Activated CD8-positive, alpha-beta memory T cell treated with anti-CD3 and anti-CD28 coated beads for 48 hours (primary cell): ENCODE measurements around the gene MEGF11.

Source experiments
- DNase-seq, 3 experiments: peaks; one replicate each; pipeline ENCODE4 v3.0.0-alpha.2; 2020; ENCODE audit warnings: low read depth in 2 of 3, low spot score in 2 of 3

The MEGF11 gene

DNA sequence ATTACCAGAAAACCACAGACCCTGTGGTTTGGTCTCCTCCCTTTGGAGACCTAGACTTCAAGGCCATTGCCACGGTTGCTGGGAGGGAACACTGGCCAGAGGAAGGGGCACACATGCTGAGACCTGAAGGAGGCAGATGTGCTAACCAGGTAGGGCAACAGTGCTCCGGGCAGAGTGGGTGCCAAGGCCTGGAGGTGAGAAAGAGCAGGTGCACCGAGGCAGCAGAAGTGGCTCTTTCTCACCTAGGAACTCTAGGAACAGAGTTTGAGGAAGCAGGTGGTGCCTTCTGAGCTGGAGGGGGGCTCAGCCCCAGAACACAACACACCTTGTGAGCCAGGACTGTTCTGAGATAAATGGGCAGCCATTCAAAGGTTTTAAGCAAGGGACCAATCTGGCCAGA lies 106.1 kb downstream of the MEGF11 start:
- DNase-seq = no peak

DNA sequence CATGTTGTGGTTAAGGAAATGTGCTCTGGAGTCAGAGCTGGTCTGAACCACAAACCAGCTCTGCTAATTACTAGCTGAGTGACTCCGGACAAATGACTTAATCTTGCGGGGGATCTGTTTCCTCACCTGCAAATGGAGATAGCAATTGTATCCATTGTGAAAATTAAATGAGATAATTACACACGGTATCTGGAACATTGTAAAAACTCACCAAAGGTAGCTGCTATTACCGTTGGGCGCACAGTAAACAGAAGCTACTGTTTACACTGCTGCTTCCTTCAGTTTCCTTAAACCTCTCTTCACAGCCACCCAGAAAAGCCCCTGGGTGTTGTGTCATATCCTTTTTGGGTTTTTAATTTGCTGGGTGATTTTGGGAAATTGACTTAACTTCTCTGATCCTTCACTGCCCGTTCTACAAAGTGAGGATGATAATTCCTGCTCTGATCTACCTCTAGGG lies 107.8 kb downstream of the MEGF11 start:
- no peak for DNase-seq

DNA sequence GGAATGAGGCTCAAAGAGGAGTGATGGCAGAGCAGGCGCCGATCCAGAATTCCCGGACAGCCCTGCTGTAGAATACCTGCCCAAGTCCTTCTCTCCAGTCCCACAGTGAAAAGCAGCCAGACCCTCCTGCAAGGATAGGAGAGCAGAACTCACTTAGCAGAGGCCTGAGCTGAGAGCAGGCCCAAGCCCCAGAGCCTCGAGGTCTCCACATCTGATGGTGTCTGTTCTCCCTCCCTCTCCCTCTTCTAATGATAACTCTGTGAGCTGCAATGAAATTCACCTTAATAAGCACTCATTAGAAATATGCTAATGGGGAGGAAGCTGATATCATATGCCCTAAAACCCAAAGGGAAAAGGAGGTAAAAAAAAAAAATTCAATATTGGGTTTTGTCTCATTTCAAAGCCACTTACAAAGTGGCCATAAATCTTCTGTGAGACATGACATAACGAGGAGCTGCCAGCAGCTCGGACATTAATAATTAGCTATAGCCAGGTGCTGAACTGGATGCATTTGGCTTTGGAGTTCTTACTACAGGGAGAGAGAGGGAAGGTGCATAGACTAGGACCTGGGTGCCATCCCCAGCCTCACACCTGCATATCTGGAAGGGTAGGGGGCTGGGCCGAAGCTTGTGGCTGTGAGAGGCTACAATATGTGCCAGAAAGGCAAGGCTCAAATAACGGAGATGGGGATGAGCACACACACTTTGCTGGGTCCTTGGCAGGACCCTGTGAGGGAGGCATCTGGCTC lies 108.4 kb downstream of the MEGF11 start:
- DNase-seq = no peak

DNA sequence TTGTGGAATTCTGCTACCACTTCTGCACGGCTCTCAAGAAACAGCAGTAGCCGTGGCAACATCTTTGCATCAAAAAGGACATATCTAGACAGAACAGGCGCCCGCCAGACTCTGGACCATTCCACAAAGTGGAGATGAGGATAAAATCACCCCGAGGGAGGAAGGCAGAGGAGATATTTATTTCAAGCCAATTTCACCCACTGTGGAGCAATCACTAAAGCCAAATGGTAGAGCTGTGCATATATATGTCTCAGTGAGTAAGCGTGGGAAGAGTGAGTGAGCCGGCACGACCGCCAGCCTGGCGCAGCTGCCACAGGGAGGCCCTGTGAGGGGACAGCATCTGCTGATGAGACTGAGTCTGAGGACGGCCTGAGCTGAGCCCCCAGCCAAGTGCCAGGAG lies 111.3 kb downstream of the MEGF11 start:
- DNase-seq = no peak

DNA sequence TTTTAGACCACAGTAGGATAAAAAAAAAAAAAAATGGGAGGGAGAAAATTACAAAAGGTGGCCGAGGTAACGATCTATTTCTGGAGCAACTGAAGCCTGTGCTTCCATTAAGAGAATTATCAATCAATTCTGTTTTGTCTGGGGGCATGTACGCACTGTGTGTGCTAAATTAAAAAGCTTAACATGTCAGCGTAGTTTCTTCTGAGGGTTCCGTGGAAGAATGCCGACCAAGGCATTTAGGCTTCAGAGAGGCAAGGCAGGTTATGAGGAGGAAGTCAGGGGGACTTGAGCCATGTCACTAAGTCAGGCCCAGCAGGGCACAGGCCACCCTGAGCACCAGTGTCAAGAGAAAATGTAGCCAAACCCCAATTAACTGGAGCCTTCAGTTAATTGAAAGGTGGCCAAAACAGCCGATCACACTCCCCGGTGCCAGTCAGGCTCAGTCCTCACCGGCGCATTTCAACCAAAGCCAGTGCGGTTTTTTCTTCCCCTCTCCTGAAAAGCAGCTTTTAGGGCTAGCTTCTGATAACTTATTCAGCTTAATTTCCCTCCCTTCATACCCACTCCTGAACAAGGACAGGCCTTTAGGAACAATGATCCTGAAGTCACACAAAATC lies 113.9 kb downstream of the MEGF11 start:
- DNase-seq = no peak

DNA sequence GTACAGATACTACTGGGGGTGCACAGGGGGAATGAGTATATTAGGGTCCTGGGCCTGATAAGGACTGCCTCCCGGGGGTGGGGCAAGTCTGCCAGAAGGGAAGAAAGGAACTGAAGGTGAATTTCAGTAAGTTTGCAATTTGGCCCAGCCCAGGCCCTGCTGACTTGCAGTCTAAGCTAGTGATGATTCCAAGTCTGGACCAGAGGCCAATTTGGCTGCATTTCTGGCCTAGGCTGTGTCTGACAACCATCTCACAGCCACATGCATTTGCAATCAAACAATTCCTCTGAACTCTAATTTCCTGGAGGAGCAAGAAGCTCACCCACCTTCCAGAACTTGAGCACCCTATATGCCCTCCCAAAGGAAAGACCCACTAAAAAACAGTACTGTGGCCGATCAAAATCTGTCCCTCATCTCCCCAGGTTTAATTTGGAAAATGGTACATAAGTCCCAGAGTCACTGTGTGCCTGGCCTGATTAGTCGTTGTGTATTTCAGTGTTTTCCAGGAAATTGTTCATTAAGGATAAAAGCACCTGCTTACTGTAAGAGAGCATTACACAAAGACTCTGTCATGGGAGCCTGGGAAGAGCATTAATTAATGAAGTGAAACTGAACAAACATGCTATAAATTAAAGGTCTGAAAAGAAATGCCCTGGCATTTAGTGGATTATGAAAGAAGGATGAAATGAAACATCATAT lies 114.5 kb downstream of the MEGF11 start:
- DNase-seq = no peak

DNA sequence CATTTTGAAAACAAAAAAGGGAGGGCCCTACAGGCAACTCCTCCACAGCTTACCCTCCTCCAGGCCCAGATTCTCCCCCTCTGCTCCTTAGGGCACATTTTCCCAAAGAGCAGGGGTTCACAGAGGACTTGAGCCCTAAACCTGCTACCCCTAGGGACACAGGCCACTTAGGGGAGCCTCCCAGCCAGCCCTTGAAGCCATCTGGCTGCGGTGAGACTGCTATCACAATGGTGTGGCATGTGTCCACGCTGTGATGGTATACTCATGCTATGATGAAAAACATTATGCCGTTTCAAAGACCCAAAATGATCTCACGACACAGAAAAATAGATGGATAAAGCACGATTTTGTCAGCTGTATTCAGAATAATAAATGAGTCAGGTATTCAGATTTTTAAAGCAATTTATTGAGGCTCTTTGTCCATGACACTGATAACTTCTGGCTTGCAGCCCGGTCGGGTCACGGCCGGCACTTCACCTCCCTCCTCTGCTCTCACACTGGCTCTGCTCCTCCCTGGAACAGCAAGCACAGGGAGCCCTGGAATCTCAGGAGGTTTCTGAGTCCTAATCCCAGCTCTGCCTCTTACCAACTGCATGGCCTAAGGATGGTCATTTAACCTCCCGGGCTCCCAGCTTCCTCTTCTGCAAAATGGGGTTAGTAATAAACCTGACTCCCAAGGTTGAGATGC lies 115.3 kb downstream of the MEGF11 start:
- DNase-seq = no peak

DNA sequence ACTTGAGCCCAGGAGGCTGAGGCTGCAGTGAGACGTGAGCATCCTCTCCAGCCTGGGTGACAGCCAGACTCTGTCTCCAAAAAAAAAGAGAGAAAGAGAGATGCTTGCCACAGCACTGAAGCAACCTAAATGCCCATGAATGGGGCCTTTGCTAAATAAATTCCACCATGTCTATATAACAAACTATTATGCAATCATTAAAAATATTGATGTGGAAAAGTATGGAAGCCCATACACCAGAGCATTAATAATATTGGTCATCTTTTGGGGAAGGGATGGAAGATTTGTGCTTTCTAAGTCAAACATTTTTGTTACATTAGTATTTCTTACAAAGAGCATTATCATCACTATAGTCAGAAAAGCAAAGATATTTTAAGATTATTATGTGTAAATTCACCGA lies 116.6 kb downstream of the MEGF11 start:
- DNase-seq = no peak

DNA sequence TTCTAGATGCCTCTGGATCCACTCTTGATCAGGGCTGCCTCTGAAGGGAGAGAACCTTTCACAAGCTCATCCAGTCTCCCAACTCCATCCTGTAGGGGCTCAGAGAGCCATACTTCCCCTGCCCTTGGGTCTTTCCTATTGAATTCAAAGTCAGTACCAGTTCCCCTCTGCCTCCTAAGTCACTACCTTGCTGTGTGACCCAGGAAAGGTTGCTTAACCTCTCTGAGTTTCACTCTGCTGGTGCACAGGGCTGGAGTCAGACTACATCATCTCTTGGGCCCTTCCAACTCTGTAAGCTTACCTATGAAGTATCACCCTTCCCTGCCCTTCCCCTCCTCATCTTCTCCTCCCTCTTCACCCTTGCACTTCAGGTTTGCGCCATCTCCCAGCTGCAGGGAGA lies 117.9 kb downstream of the MEGF11 start:
- DNase-seq = no peak

DNA sequence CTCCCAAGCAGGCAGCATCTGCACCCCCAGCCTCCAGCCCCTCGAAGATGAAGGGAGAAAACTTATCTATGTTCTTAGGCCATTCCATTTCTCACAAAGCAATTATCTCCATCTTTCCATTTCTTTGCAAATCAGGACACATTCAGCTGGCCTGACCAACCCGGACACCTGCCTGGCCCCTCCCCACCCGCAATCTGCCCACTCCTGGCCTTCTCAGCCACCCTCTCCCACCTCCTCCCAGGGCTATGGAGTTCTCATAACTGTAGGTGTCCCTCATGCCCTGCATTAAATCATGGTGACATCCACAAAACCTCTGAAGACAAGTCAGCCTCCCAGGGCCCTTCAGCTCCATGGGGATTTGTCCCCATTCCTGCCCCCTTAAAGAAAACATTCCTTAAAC lies 119.3 kb downstream of the MEGF11 start:
- no peak for DNase-seq

DNA sequence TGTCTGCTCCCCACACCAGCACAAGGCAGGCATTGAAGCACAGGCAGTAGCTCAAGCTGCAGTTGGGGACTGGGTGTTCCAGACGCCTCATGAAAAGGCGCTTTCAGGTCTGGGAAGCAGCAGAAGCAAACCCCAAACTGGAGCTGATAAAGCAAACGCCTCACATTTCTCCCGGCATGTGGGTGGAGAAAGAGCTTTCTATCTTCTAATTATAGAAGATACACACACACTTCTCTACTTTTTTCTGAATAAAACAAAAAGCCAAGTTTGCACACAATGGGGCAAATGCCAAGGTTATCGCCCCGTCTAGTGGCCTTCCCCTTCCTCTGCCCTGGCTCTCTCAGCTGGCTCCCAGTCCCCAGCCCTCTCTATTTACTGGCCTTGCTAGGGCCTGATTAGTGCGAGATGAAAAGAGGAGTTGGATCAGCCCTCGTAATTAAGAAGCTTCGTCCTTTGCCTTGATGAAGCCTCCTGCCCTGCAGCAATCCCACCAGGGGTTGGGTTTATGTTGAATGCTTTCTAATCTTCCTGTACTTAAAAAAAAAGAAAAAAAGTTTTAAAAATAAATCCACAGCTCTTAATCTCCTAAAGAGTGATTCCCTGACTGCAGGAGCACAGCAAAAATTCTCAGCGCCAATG lies 120.2 kb downstream of the MEGF11 start:
- DNase-seq = no peak

DNA sequence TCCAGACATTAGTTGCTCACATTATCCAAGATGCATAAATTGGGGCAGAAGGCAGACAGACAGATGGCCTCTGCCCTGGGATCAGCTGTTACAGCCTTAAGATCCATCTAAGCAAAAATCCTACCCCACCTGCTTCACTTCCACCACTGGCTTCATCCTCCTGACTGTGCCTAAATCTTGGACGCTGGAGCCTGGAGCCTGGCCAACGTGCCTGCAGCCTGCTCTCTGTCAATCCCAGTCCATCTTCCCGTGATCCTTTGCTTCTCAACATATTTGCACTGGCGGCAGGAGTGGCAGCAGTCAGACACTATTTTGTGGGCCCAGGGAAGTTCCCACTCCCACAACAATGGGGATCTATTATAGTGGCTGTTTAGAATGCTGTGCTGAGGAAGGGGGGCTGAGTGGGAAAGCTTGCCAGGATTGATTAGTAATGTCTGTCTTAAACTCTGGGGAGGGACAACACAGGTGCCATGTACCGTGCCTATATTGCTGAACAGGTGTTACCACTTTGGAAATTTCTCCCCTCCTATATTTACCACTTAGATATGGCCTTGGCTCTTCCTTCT lies 121.2 kb downstream of the MEGF11 start:
- no peak for DNase-seq

DNA sequence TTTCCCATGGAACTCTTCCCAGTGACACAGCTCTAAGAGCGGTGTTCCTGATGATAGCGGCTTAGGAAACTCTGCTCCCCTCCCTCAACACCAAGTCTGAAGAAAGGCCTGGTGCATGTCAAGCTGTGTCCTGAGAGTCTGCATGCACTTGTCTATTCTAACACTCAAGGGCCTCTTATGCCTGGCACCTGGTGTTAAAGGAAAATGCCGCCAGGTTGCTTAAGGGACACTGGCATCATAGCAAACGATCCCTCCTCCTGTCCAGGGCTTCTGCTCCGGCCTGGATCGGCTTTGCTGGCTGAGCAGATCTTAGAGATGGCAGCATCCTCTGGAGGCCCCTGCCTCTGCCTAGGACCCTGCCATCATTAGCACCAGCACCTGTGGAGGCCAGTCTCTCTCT lies 121.7 kb downstream of the MEGF11 start:
- DNase-seq = no peak

DNA sequence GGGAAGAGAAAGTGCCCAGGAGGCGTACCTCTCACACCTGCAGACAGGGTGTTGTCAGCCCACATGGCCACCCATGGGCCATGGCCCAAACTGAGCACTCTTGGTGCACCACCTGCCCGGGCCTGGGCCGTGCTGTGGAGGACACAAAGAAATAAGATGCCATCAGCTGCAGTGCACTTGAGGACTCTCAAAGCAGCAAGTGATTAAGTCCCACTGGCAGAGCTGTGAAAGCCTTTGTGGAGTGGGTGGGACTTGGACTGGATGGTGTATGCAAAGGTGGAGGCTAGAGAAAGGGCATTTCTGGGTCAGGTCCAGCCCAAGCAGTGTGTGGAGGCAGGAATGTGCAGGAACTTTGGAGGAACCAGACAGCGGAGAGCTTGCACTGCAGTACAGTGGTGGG lies 122.3 kb downstream of the MEGF11 start:
- DNase-seq = no peak

DNA sequence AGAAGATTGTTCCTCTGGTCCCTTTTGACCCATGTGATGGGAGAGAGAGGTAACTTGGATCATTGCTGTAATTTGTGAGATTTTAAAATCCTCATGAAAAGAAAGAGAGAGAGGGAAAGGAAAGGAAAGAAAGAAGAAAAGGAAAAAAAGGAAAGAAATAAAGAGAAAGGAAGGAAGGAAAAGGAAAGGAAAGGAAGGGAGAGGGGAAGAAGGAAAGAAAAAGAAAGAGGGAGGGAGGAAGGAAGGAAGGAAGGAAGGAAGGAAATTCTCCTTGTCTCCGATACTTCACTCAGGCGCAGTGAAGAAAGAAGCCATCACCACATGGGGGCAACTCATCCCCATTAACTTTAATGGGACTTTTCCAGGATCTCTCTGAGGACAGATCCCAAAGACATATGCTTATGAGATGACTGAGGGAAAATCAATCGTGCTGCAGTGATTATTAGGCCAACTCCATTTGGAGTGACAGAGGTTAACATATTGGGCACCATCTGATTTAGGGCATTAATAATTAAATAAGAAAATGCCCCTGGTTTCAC lies 123.0 kb downstream of the MEGF11 start:
- DNase-seq = no peak

DNA sequence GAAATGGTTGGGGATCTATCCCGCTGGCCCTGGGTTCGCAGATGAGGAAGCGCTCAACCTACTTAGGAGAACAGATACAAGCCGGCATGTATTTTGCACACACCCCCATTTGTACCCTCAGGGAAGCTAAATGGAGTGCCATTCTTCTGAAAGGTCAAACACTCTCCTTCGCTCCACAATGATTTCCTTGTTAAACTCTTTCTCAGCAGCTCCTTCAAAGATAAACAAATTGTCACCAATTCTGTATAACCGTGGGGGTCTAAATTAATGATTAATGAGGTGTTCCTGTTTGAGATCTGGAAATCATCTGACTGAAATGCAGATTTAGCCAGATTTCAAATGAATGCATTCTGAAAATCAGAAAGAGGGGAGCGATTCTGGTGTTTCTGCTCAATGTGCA lies 124.0 kb downstream of the MEGF11 start:
- DNase-seq = no peak

DNA sequence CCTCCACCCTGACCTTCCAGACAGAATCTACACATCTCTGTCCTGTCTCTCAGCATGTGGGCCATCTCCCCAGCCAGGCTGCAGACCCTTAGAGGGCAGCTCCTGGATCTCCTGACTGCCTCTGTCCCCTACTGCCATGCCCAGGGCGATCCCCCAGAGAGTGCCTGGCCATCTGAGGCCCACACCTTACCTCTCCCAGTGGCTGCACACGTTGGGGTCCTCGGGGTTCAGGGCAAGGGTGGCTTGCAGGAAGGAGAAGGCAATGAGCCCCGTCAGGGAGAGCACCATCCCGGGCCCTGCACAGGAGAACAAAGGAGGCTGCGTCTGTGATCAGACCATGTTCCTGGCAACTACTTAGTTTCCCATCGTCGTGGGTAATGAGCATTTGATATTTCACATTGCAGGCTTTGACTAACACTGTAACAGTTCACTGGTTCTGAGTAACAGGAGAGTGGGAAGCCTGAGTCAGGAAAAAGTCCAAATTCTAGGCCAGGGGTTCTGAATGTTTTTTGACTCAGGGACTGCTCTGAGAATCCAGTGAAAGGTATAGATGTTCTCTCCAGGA lies 125.4 kb downstream of the MEGF11 start:
- no peak for DNase-seq

DNA sequence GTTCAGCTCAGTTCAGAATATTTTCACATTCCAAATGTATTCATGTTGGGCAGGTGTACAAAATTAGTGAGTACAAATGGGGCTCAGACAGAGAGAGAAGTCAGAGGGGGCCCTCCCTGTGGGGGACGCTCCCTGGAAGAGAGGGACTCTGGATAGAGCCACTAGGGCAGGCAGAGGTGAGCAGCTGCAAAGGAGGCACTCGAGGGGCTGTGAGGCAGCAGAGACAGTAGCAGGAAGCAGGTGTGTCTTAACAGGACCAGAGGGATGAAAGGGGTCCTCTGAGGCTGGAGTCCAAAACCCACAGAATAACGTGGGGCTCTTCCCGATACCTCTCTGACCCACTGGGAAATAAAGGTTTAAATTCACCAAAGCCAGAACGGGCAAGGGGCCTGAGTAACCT lies 127.1 kb downstream of the MEGF11 start:
- no peak for DNase-seq

DNA sequence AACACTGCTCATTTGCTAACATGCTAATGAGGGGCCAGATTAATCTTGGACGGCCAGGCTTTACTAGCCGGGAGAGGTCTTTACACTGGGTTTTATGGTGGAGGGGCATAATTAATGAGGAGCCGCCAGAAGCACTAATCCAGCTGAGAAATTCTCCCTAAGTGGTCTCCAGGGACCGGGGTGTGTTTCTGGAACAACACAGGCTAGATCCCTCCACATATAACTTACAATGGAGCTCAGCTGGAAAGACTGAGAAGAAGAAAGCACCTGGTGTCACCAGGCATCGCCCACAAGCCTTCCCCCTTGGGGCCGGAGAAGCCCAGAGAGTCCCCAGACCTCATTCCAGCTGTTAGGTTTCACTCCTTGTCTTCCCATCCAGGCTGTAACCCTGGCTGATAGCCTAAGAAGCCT lies 127.5 kb downstream of the MEGF11 start:
- no peak for DNase-seq

DNA sequence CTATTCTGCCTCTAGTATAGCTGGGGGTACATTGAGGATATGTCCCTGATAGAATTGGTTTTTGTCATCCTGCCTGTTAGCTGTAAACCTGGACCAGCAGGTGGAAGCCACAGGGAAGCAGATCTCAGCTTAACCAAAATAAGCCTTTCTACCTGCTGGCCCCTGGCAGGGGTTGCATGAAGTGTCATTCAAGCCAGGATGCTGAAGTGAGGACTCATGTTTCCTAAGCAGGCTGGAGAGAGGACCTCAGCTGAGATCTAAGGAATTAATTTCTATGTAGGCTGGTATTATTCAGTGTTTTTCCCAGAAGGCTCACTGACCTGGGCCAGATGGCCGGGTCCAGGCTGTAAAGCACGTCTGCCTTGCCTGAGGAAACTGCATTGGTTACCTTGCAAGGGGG lies 128.9 kb downstream of the MEGF11 start:
- DNase-seq = no peak
